H54 (cell line): Measurements from ENCODE around the gene SLC25A25.
A peak's percentile ranks its signal among the peaks of the same experiment; 100 is the strongest.

Experiments
- DNase-seq: peaks from one replicate; pipeline ENCODE4 v3.0.0; 2011; ENCODE audit warnings: low spot score, mixed read lengths; ENCODE audit not compliant: insufficient read length
- FAIRE-seq: peaks from 3 replicates; lab custom pipeline; 2011; peaks lifted over from hg19 to GRCh38; lab: Jason Lieb, UNC
- POLR2A ChIP-seq: IDR thresholded peaks from 2 replicates; pipeline ENCODE4 v1.6.1; 2011; ENCODE audit warnings: low read depth, mild to moderate bottlenecking, low read length

Gene SLC25A25

DNA sequence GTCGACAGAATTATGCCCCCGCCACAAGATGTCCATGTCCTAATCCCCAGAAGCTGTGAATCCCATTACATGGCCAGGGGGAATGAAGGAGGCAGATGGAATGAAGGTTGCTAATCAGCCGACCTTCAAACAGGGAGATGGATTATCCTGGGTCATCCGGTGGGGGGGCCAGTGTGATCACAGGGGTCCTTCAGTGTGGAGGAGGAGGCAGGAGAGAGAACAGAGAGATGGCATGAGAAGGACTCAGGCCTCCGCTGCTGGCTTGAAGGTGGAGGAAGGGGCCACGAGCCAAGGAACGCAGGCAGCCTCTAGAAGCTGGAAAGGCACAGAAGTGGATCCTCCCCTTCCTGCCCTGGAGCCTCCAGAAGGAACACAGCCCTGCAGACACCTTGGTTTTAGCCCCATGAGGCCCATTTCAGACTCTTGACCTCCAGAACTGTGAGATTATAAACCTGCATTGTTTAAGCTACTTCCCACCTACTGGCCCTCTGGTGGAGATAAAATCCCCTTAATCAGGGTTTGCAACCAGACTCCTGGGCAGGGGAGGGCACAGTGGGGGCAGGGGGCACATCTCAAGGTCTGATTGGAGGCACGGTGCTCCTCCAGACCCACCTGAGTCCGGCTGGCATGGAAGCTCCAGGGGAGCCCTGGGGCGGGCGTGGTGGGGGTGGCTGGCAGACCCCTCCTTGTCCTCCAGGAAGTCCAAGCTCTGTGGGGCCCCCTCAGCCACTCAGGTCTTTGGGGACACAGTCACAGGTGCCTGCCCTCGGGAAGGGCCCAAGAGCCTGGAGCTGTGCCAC, 45.7 kb downstream of the SLC25A25 start:
- FAIRE-seq (no peak), DNase-seq (no peak)
- TF ChIP-seq POLR2A: no peak

DNA sequence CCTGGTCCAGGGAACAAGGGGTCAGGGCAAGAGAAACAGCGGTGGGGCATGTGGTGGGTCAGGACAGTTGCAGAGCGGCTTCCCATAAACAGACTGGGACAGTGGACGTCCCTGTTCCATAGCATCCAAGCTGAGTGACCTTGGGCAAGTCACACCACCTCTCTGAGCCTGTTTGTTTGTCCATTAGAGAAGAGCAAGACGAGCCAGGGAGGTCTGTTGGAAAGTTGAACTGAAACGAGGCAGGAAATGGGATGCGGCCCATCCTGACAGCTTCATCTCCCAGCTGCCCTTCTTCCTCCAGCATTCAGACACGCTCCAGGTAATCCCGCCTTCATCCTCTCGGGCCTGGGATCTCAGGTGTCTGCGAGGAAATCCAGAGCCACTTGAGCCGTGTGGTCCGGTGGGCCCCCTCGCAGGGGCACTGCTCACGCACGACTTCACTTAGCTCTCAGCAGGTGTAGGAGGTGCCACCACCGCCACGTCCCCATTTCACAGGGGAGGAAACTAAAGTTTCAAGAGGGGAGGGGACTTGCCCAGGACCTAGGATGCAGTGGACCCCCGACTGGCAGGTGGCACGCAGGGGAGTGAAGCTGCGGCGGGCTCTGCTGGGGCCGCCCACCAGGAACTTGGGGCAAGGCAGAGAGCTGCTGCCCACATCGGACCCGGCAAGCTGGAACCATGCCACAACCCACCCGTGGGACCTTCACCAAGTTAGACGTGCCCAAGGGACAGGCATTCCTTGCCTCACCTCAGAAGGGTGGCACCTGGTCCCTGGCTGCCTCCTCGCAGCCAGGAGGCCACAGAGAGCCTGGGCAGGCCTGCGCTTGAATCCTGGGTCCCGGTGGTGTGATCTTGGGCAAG, 46.5 kb downstream of the SLC25A25 start:
- no peak for TF ChIP-seq POLR2A
- no peak for DNase-seq
- FAIRE-seq: no peak

DNA sequence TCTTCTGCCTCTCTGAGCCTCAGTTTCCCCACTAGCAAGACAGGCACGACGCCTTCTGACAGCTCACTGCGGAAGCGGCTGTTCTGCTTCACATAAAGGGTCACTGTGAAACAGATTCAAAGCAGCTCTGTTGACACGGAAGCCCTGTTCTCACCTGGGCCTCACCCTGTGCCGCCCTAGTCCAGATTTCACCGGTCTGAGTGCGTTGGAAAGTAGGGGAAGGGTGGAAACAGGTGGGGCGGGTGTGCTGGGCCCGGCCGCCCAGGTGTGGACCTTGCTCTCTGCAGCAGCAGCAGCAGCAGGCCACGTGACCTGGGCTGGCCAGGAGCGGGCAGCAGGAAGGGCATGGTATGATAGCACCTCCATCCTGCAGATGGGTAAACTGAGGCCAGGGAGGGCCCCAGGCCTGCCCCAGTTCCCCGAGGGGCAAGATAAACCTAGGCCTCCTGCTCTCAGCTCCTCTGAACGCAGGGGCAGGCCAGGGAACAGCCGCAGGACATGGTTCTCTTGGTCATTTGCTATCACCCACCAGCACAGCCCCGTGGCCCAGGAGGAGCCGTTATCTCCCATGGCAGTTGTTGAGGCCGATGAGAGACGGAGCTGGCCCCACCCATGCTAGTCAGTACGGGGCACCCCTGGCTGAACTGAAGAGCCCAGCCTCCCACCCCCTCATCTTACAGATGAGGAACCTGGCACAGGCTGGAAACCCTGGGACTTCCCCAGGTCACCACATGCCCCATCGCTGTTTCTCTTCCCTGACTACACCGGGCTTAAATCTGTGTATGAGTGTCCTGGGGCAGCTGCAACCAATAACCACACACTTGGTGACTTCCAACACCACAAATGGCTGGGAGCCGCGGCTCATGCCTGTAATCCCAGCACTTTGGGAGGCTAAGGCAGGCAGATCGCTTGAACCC, 47.4 kb downstream of the SLC25A25 start:
- no peak for FAIRE-seq
- no peak for TF ChIP-seq POLR2A
- no peak for DNase-seq

DNA sequence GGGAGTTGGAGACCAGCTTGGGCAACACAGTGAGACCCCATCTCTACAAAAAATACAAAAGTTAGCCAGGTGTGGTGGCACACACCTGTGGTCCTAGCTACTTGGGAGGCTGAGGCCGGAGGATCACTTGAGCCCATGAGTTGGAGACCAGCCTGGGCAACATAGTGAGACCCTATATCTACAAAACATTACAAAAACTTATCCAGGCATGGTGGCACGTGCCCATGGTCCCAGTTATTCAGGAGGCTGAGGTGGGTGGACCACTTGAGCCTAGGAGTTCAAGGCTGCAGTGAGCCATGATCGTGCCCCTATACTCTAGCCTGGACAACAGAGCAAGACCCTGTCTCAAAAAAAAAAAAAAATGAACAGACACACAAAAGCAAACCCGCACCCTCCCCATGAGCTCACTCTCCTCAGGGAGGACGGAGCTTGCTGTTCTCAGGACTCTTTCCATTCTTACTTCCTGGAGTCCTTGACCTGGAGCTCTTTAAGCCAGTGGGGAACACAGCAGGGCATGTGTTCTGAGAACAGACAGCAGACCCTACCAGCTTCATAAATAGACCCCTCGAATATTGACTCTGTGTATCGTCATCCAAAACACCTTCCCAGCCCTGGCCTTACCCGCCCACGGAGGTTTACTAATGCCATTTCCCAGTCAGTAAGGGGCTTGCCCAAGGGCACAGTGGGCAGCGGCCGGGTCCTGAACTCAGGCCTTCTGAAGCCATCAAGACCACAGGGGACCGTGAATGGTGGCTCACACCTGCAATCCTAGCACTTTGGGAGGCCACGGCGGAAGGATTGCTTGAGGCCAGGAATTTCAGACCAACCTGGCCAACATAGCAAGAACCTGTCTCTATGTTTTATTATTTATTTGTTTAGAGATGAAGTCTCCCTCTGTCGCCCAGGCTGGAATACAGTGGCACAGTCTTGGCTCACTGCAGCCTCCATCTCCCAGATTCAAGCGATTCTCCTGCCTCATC, 48.4 kb downstream of the SLC25A25 start:
- DNase-seq: no peak
- FAIRE-seq: no peak
- no peak for TF ChIP-seq POLR2A

DNA sequence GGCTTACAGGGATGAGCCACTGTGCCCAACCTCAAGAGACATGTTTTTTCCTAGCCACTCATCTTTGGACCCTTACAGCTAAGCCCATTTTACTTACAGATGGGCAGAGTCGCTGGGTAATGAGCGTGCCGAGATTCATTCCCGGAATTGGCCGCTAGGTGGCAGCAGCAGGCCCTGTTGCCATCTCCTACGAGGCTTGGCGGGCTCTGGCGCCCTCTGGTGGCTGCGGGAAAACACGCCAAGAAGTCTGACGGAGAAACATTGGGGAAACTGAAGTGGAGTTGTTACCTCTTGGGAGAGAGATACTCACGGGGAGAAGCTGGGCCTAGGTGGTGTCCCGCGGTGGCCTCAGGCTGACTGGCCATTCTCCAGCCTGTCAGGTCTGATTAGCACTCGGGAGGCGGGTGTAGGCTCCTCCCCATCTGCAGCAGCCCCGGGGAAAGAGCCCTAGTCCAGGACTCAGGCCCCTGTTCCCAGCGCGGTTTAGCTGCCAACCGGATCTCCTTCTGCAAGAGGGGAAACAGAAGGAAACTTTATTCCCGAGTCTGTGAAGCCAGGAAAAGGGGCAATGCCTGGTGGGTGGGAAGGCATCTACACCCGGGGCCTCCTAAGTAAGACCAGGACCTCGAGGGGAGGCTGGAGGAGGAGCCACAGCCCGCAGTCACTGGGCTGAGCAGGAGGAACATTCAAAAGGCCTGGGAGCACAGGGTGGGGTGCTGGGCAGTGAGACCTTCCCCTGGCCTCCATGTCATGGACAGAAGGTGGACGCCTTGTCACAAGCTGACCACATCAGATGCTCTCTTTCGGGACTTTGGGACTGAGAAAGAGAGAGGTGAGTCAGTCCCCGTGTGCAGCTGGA, 49.8 kb downstream of the SLC25A25 start:
- FAIRE-seq: peak; percentile 89

DNA sequence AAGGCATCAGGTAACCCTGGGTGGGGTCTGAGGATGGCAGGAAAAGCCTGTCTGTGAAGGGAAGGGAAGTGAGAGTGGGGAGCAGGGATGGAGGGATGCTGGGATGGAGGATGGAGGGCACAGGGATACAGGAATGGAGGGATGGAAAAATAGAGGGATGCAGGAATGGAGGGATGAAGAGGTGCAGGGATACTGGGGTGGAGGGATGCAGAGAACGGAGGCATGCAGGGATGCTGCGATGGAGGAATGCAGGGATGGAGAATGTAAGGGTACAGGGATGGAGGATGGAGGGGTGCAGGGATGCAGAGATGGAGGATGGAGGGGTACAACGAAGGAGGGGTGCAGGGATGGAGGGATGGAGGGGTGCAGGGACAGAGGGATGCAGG, 50.4 kb downstream of the SLC25A25 start:
- no peak for DNase-seq
- FAIRE-seq: no peak
- no peak for TF ChIP-seq POLR2A

More for the DNA sequence above, 49.8 kb downstream of the SLC25A25 start:
- DNase-seq: peak; percentile 92
- TF ChIP-seq POLR2A: no peak

- no peak for FAIRE-seq
- TF ChIP-seq POLR2A: no peak
- DNase-seq: no peak
Observed at GRCh38 chr9:128118971-128119665, 51.1 kb downstream of the SLC25A25 start.

- FAIRE-seq (no peak), DNase-seq (no peak)
- no peak for TF ChIP-seq POLR2A
Observed at GRCh38 chr9:128120061-128120740, 52.2 kb downstream of the SLC25A25 start.

DNA sequence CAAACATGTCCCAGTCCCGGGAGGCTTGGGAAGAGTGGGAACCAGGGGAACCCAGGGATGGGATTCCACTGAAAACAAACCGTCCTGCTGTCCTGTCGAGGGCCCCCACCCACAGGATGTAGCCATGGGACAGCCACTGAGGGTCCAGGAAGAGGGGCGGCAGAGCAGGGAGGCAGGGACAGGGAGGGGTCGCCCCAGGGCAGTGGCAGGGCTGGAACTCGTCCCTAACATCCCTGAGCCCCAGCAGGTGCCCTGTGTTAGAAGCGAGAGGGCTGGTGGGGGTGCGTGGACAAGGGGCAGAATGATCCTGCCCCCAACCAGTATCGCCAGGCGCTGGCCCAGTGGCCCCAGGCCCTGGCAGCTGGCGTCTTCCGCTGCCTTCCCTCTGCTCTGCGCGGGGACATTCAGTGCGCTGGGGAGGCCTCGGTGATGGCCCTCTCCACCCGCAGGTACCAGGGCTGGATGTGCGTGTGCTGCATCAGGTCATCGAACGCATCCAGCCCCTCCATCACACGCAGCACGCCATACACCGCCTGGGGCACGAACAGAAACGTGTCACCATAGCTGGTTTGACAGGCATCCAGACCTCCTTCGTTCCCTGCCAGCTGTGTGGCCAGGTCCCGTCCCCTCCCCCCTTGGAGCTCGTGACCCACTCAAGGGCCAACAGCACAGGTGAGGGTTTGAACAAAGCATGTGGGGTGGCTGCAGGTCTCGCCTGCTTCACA, 52.9 kb downstream of the SLC25A25 start:
- FAIRE-seq (no peak), DNase-seq (no peak)
- no peak for TF ChIP-seq POLR2A

- FAIRE-seq (no peak), DNase-seq (no peak)
- TF ChIP-seq POLR2A: no peak
Observed at GRCh38 chr9:128121466-128121810, 53.4 kb downstream of the SLC25A25 start.
